Bone marrow (tissue), 2 donors: ENCODE measurements around the gene LIM2.
A peak's percentile ranks its signal among the peaks of the same experiment; 100 is the strongest.

ENCODE experiments used
- DNase-seq, 2 donors: peaks; one replicate each; lab custom pipeline; 2025; lab: John Stamatoyannopoulos, UW

The LIM2 gene

GRCh38 chr19:51396175-51396574, 8.4 kb upstream of the LIM2 start:
- no peak for DNase-seq

GRCh38 chr19:51394050-51394836, 6.5 kb upstream of the LIM2 start:
- peak; percentile 87 to 97 for DNase-seq

GRCh38 chr19:51392701-51393100, 4.9 kb upstream of the LIM2 start:
- DNase-seq = no peak

- no peak for DNase-seq
Measured at GRCh38 chr19:51391073-51391611, 3.4 kb upstream of the LIM2 start.

- no peak for DNase-seq
Measured at GRCh38 chr19:51389143-51389542, 1.4 kb upstream of the LIM2 start.

GRCh38 chr19:51386882-51387520, 773 bp downstream of the LIM2 start:
- DNase-seq = no peak

- no peak for DNase-seq
Measured at GRCh38 chr19:51382004-51382403, 5.8 kb downstream of the LIM2 start.

GRCh38 chr19:51380379-51380778, 7.4 kb downstream of the LIM2 start:
- no peak for DNase-seq

GRCh38 chr19:51377422-51377821, 10.4 kb downstream of the LIM2 start:
- DNase-seq = no peak

GRCh38 chr19:51375504-51376221, 12.1 kb downstream of the LIM2 start:
- DNase-seq = peak in 1 of 2 donors; percentile 7

- peak; percentile 29 to 99 for DNase-seq
Measured at GRCh38 chr19:51372649-51373504, 14.9 kb downstream of the LIM2 start, which contains the start of gene NKG7. TSS of gene NKG7 (minus strand) at chr19:51372654. CDS start at chr19:51372535, 119 bp downstream.

GRCh38 chr19:51372021-51372648, 15.6 kb downstream of the LIM2 start:
- DNase-seq = no peak

- no peak for DNase-seq
Measured at GRCh38 chr19:51371186-51371690, 16.5 kb downstream of the LIM2 start.

GRCh38 chr19:51370230-51370629, 17.5 kb downstream of the LIM2 start:
- DNase-seq = no peak

- DNase-seq = no peak
Measured at GRCh38 chr19:51368366-51369282, 19.1 kb downstream of the LIM2 start, which contains the start of gene CLDND2. TSS of gene CLDND2 (minus strand) at chr19:51369003. CDS start at chr19:51368577, 426 bp downstream.

GRCh38 chr19:51367565-51368365, 20.0 kb downstream of the LIM2 start:
- DNase-seq = peak; percentile 96 to 98

GRCh38 chr19:51367255-51367564, 20.6 kb downstream of the LIM2 start:
- DNase-seq = peak in 1 of 2 donors; percentile 66

- peak; percentile 77 to 93 for DNase-seq
Measured at GRCh38 chr19:51366389-51367254, 21.2 kb downstream of the LIM2 start.
